ENCODE results near the gene CCDC15. TPM values are rescaled to one million over a fixed set of nuclear protein-coding genes. Genes with fewer than 3 reads are reported as not detected.

Gene CCDC15
- total RNA-seq, 1 experiment from 2014 or later, result 4.0 TPM

DNA sequence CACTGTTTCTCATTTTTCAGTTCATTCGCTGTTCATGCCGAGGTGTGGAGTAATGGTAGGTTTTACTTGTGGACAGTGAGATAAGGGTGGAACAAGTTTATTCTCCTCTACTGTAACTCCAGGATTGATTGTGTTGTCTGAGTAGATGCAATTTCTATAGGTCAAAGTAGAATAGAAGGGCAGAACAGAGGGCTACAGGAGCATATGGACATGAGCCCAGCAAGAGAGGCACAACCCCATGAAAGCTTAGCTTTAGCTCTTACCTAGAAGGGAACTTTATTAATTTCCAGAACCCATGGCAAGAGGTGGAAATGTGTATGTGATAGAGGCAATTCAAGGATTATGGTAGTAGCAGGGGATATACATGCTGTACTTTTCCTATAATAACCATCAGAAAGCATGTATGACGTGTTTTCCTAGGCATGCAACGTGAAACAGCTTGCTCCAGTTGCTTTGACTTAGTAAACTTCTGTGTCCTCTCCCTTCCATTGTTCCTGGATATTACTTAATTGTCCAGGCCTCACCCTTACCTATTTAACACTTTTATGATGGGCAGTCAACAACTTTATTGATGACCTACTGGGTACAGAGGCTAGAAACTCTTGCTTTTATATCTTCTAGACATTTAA, 95.3 kb downstream of the CCDC15 start:
- BruUV-seq (replicated peaks), result no TSS peak
- H3K36me3 ChIP-seq (ENCODE audit: control insufficient read depth, insufficient read depth, low read length), result no peaks in the 10 kb centered on the region
- Mint-ChIP-seq H3K9me3 (ENCODE audit: unreplicated experiment) (no peaks in the 10 kb centered on the region), H3K27me3 (ENCODE audit: insufficient read depth, unreplicated experiment) (no peaks in the 10 kb centered on the region), H3K36me3 (ENCODE audit: insufficient read depth, unreplicated experiment) (no peaks in the 10 kb centered on the region), H3K4me1 (ENCODE audit: low read depth, unreplicated experiment) (no peaks in the 10 kb centered on the region), H3K4me3 (ENCODE audit: unreplicated experiment) (no peak overlapping the region), H3K27ac (ENCODE audit: unreplicated experiment) (no peak overlapping the region)
- H3K4me3 ChIP-seq (ENCODE audit: low read depth, low read length), result no peak overlapping the region
- CTCF ChIA-PET, result no interaction called here
- H3K4me1 ChIP-seq, result no peaks in the 10 kb centered on the region
- no peaks in the 10 kb centered on the region for H3K27me3 ChIP-seq (replicated peaks; ENCODE audit: control insufficient read depth, insufficient read depth, low read length)
- POLR2A ChIA-PET, result no interaction called here
- TF ChIP-seq, protein P1, sequence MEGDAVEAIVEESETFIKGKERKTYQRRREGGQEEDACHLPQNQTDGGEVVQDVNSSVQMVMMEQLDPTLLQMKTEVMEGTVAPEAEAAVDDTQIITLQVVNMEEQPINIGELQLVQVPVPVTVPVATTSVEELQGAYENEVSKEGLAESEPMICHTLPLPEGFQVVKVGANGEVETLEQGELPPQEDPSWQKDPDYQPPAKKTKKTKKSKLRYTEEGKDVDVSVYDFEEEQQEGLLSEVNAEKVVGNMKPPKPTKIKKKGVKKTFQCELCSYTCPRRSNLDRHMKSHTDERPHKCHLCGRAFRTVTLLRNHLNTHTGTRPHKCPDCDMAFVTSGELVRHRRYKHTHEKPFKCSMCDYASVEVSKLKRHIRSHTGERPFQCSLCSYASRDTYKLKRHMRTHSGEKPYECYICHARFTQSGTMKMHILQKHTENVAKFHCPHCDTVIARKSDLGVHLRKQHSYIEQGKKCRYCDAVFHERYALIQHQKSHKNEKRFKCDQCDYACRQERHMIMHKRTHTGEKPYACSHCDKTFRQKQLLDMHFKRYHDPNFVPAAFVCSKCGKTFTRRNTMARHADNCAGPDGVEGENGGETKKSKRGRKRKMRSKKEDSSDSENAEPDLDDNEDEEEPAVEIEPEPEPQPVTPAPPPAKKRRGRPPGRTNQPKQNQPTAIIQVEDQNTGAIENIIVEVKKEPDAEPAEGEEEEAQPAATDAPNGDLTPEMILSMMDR (IDR thresholded peaks at IDR 0.05; ENCODE audit: insufficient read depth in 1 of 2, low read depth in 1 of 2, low read length in 1 of 2, severe bottlenecking in 1 of 2, unreplicated experiment in 1 of 2), result no peak
- peaks cover 12% of the 10 kb centered on the region; the same call in 1 of the 2 replicates for H3K9me3 ChIP-seq
- DNase-seq, result no peak
- intact Hi-C loops (cut with micrococcal nuclease; ENCODE audit: unreplicated experiment), result no loop called here

DNA sequence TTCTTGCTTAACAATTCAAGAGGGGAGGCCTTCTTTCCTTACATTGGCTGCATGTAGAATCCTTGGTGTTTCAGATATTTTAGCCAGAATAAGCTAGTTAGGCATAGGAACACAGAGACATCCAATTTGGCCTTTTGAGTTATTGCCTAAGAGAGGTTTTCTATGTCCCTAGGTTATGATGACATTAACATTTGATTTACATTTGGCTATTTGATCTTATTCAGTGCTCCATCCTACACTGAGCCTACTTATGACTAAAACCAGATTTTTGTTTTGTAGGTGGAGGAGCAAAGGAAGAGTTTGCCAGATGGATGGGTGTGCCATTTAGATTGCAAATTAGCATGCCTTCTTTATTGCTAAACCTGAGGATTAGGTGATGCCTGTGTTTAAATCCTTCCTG, 98.0 kb downstream of the CCDC15 start:
- CTCF ChIA-PET, result no interaction called here
- BruUV-seq (replicated peaks), result no TSS peak
- POLR2A ChIA-PET, result interaction anchor here (0.6 kb wide), 1 partner anchor 847 kb away, joined by 3 read pairs; no protein-coding TSS in a partner anchor
- no peaks in the 10 kb centered on the region for H3K27me3 ChIP-seq (replicated peaks; ENCODE audit: control insufficient read depth, insufficient read depth, low read length)
- H3K27ac Mint-ChIP-seq (ENCODE audit: unreplicated experiment), result no peak overlapping the region
- DNase-seq, result no peak
- no peak overlapping the region for H3K4me3 Mint-ChIP-seq (ENCODE audit: unreplicated experiment)
- H3K36me3 Mint-ChIP-seq (ENCODE audit: insufficient read depth, unreplicated experiment), result no peaks in the 10 kb centered on the region
- intact Hi-C loops (cut with micrococcal nuclease; ENCODE audit: unreplicated experiment), result no loop called here
- H3K4me3 ChIP-seq (ENCODE audit: low read depth, low read length), result no peak overlapping the region
- no peaks in the 10 kb centered on the region for H3K36me3 ChIP-seq (ENCODE audit: control insufficient read depth, insufficient read depth, low read length)
- H3K9me3 Mint-ChIP-seq (ENCODE audit: unreplicated experiment), result no peaks in the 10 kb centered on the region
- no peaks in the 10 kb centered on the region for H3K27me3 Mint-ChIP-seq (ENCODE audit: insufficient read depth, unreplicated experiment)
- peaks cover 7% of the 10 kb centered on the region for H3K4me1 Mint-ChIP-seq (ENCODE audit: low read depth, unreplicated experiment)
- peaks cover 13% of the 10 kb centered on the region for H3K4me1 ChIP-seq
- H3K9me3 ChIP-seq, result peaks cover 2% of the 10 kb centered on the region; the same call in 1 of the 2 replicates
- TF ChIP-seq, protein P1 (IDR thresholded peaks at IDR 0.05; ENCODE audit: insufficient read depth in 1 of 2, low read depth in 1 of 2, low read length in 1 of 2, severe bottlenecking in 1 of 2, unreplicated experiment in 1 of 2), result no peak

DNA sequence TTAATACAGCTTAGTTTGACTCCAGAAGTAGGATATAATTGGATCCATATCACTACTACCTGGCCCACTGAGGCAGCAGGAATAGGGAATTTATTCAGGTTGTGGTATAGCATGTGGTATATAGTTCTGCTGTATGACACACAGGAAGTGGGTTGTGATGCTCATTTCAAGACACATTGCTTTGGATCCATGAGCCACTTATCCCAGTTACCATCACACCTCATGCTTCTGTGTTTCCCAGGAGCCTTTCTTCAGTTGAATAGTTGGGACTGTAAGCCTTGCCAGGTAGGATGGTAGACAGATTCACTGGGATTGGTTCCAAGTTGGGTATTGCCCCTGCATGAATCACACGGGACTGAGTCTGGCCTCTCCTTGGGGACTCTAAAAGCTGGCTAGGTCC, 99.2 kb downstream of the CCDC15 start:
- Mint-ChIP-seq H3K9me3 (ENCODE audit: unreplicated experiment) (no peaks in the 10 kb centered on the region), H3K4me3 (ENCODE audit: unreplicated experiment) (no peak overlapping the region), H3K27ac (ENCODE audit: unreplicated experiment) (no peak overlapping the region), H3K27me3 (ENCODE audit: insufficient read depth, unreplicated experiment) (no peaks in the 10 kb centered on the region), H3K36me3 (ENCODE audit: insufficient read depth, unreplicated experiment) (no peaks in the 10 kb centered on the region), H3K4me1 (ENCODE audit: low read depth, unreplicated experiment) (peaks cover 11% of the 10 kb centered on the region)
- peaks cover 25% of the 10 kb centered on the region for H3K4me1 ChIP-seq
- BruUV-seq (replicated peaks), result no TSS peak
- TF ChIP-seq, protein P1 (IDR thresholded peaks at IDR 0.05; ENCODE audit: insufficient read depth in 1 of 2, low read depth in 1 of 2, low read length in 1 of 2, severe bottlenecking in 1 of 2, unreplicated experiment in 1 of 2), result no peak
- no peak overlapping the region for H3K4me3 ChIP-seq (ENCODE audit: low read depth, low read length)
- H3K36me3 ChIP-seq (ENCODE audit: control insufficient read depth, insufficient read depth, low read length), result no peaks in the 10 kb centered on the region
- no peaks in the 10 kb centered on the region for H3K9me3 ChIP-seq
- POLR2A ChIA-PET, result no interaction called here
- no peak for DNase-seq
- CTCF ChIA-PET, result no interaction called here
- intact Hi-C loops (cut with micrococcal nuclease; ENCODE audit: unreplicated experiment), result no loop called here
- H3K27me3 ChIP-seq (replicated peaks; ENCODE audit: control insufficient read depth, insufficient read depth, low read length), result no peaks in the 10 kb centered on the region

Measured in Caco-2 (cell line).